MM.1S (cell line): Measurements from ENCODE around the gene DDX39B.

Source experiments
- EZH2phosphoT487 ChIP-seq: fragments of 300-600 bp; sonication (generic); IDR thresholded peaks from 2 replicates; pipeline ENCODE4 v1.6.1; 2018; ENCODE audit warnings: antibody characterized with exemption, low read length
- TF ChIP-seq, protein P1 (sequence below): fragments of 300-600 bp; sonication (generic); IDR thresholded peaks from 2 replicates; pipeline ENCODE4 v1.5.1; 2016; ENCODE audit warnings: antibody characterized with exemption, low read length, mixed read lengths

DNA sequence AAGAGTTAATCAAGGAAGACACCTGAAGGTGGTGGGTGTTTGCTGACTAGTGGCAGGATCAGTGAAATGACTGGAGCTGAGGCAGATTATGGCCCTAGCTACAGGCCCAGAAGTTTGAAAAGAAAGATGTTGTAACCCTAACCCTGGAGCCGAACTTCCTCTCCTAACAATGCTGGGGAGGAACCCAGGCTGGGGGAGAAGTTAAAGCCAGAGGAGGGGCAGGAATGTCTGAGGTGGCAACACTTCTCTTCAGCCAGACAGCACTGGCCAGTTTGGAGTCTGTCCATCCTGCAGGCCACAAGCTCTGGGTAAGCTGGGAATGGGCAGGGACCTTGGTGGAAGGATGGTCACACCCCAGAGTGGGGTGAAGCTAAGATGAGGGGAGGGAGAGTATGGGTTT, 44.2 kb upstream of the DDX39B start, which contains the start of gene LST1:
- TF ChIP-seq, protein P1, sequence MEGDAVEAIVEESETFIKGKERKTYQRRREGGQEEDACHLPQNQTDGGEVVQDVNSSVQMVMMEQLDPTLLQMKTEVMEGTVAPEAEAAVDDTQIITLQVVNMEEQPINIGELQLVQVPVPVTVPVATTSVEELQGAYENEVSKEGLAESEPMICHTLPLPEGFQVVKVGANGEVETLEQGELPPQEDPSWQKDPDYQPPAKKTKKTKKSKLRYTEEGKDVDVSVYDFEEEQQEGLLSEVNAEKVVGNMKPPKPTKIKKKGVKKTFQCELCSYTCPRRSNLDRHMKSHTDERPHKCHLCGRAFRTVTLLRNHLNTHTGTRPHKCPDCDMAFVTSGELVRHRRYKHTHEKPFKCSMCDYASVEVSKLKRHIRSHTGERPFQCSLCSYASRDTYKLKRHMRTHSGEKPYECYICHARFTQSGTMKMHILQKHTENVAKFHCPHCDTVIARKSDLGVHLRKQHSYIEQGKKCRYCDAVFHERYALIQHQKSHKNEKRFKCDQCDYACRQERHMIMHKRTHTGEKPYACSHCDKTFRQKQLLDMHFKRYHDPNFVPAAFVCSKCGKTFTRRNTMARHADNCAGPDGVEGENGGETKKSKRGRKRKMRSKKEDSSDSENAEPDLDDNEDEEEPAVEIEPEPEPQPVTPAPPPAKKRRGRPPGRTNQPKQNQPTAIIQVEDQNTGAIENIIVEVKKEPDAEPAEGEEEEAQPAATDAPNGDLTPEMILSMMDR = no peak
- no peak for TF ChIP-seq EZH2phosphoT487
